Left renal pelvis (tissue), 4 donors: ENCODE measurements around the gene AGAP4. TPM values are rescaled to one million over a fixed set of nuclear protein-coding genes. Genes with fewer than 3 reads are reported as not detected.
"Not testable (repeated sequence)": the region's sequence is repeated elsewhere in the genome, so short reads cannot be mapped to it uniquely, and the experiment has no call there.

ENCODE experiments used
- DNase-seq, 4 donors: peaks; one replicate each; pipeline ENCODE4 v3.0.0-alpha.2; 2013; ENCODE audit warnings: low read depth in 4 of 4, low spot score in 3 of 4
- polyA plus RNA-seq, 4 donors: library from polyadenylated mRNA; unstranded; fragments of 120-200 nt; gene quantifications; one replicate each; pipeline ENCODE4 v1.2.1, GENCODE V29; 2013; ENCODE audit not compliant: insufficient read length in 4 of 4

AGAP4 gene
- polyA plus RNA-seq, 4 donors, result 27.4 to 56.8 (median 37.6) TPM

GRCh38 chr10:45794761-45795160 is 52.5 kb downstream of the AGAP4 start:
- not testable (repeated sequence) for DNase-seq

DNA sequence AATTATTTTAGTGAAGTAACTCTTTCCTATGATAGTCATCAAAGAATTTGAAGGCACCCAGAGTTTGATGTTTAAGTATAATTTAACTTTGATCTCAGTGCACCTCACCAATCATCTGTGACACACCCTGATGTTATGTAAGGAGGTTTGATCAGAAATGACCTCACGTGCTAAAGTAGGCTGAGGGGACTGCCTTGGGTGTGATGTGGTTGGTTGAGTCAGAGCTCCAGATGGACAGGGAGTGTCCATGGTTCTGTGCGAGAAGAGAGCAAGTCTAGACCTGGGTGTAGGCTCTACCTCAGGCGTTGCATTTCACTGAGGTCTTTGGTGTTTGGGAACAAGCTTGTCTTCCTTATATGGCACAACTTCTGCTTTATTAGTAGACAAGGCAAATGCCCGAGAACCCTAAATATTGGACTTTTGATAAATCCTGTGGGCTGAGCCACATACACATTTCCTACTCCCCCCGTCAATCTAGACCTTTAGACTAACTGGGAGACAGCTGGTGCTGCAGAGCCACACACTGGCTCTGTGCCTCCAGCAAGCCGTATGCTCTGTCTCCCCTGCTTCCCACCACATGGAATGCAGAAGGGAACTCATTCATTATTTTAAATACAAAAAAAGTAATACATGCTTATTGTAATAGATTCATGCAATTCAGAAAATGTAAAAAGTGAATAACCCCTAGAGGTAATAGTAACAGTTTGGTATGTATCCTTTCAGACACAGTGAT is 56.4 kb downstream of the AGAP4 start:
- not testable (repeated sequence) for DNase-seq

DNA sequence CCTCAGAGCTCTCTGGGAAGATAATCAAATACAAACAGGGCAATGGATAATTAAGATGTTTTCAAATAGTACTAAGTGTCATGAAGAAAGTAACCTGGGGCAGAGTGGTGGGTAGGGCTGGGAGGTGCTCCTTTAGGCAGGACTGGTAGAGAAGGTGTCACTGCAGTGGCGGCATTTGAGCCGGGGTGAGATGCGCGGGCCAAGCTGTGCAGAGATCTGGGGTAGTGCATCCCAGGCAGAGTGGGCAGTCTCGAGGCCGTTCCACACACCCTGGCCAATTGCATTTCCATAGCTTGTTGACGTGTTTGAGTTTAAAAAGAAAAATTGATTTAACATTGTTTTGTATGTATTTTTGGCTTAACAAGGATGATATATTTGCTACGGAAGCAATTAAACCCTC is 57.3 kb downstream of the AGAP4 start:
- not testable (repeated sequence) for DNase-seq

GRCh38 chr10:45787212-45787741 is 60.0 kb downstream of the AGAP4 start:
- not testable (repeated sequence) for DNase-seq

- DNase-seq, result not testable (repeated sequence)
Observed at GRCh38 chr10:45786217-45786616, 61.1 kb downstream of the AGAP4 start.

Other genes with a start within 250 kb of the AGAP4 start
- 10 to 100 TPM; 12.5 to 15.4 (median 14.0) TPM for gene ZFAND4, start 174.7 kb downstream of the AGAP4 start, polyA plus RNA-seq
- gene WASHC2C, start 120.2 kb downstream of the AGAP4 start, polyA plus RNA-seq, result 10 to 100 TPM; 42.5 to 71.6 (median 59.8) TPM
- 10 to 100 TPM; 46.5 to 70.4 (median 63.0) TPM for gene TIMM23, start 125.0 kb upstream of the AGAP4 start, polyA plus RNA-seq
- gene NCOA4, start 183.1 kb upstream of the AGAP4 start, polyA plus RNA-seq, result 100 to 1,000 TPM; 191 to 240 (median 214) TPM
- gene MSMB, start 198.8 kb upstream of the AGAP4 start, polyA plus RNA-seq, result not detected